Inflammatory macrophage (primary cell): ENCODE results near the gene SDE2.
"Not testable (repeated sequence)": the region's sequence is repeated elsewhere in the genome, so short reads cannot be mapped to it uniquely, and the experiment has no call there.

Experiments
- DNase-seq, 2 donors: peaks; one replicate each; pipeline ENCODE4 v3.0.0-alpha.2; 2020 to 2022

Gene SDE2

GRCh38 chr1:225974454-225974853 is 24.7 kb downstream of the SDE2 start:
- DNase-seq, result no peak

- no peak for DNase-seq
Observed at GRCh38 chr1:225973158-225973557, 26.0 kb downstream of the SDE2 start.

DNA sequence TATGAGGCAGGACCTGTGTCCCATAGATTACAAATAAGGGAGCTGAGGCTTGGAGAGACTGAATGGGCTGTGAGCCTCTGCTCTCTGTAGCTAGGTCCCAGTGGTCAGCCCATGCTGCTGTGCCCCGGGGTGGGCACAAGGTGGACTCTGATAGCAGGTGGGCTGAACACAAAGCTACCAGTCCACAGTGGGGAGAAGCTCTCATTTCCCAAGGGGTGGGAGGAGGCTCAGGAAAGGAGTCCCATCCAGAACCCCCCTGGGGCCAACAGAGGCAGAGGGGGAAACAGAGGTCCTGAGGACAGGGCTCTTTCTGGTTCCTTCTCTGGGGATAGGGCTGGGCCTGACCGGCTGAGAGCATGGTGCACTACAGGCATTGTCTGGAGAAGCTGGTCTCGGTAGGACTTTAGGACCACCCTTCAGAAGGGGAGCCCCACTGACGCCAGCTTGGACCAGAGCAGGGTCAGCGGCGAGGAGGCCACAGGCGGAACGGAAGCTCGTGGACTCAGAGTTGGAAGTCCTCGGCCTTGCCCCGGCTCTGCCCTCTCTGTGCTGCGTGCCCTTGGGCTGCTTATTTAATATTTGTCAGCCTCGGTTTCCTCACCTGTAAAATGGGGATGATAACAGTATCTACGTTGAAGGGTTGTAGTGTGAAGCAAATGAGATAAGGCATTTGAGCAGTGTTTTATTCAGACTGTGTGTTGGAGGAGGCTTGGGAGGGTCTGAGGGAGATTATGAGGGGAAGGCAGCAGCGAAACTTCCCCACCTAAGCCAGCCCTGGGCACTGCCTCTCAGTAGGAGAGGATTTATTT is 26.6 kb downstream of the SDE2 start:
- no peak for DNase-seq

GRCh38 chr1:225970592-225971157 is 28.5 kb downstream of the SDE2 start:
- DNase-seq, result not testable (repeated sequence)

GRCh38 chr1:225969751-225970150 is 29.4 kb downstream of the SDE2 start:
- DNase-seq, result not testable (repeated sequence)

DNA sequence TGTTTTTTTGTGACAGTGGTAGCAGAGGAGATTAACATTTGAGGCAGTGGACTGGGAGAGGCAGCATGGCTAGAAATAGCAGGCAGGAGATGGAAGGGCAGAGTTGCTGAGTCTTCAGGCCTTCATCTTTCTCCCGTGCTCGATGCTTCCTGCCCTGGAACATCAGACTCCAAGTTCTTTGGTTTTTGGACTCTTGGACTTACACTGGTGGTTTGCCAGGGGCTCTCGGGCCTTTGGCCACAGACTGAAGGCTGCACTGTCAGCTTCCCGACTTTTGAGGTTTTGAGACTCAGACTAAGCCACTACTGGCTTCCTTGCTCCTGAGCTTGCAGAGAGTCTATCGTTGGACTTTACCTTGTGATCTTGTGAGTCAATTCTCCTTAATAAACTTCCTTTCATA is 33.9 kb downstream of the SDE2 start:
- no peak for DNase-seq

- DNase-seq, result no peak
Observed at GRCh38 chr1:225963735-225964530, 35.2 kb downstream of the SDE2 start.

- DNase-seq, result peak; percentile 16 to 42
Observed at GRCh38 chr1:225962440-225962975, 36.6 kb downstream of the SDE2 start.

- DNase-seq, result no peak
Observed at GRCh38 chr1:225961659-225962439, 37.3 kb downstream of the SDE2 start.

DNA sequence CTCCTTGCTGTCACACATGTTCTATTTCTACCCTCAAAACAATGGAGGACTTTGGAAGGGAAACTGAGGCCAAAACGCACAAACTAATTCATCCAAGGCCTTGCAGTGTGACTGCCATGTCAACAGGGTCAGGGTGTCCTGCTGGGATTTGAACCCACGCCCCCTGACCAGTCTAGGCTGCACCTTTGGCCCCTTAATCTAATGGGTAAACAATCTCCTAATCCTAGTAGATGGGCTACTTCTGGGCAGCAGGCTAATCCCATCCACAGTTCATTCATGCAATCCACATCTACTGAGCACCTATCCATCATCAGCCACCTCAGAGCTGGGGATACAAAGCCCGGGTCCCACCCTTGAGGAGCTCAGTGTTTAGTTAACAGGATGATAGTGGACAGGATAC is 41.1 kb downstream of the SDE2 start:
- DNase-seq, result no peak

DNA sequence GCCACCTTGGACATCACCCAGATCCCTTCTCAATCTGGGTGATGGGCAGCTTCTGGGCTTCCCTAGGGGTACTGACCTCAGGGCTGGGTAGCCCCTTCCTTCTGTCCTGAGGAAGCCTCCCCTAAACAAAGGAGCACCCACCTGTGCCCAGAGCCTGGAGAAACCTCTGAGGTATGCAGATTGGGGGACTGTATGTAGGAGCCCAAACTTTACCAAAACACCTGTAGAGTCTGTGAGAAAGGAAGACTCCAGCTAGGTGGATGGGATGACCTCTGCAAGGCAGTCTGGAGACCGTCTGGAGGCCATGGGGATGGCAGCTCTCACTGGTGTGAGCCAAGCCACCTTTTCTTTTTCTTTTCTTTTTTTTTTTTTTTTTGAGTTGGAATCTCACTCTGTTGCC is 44.4 kb downstream of the SDE2 start:
- no peak for DNase-seq

DNA sequence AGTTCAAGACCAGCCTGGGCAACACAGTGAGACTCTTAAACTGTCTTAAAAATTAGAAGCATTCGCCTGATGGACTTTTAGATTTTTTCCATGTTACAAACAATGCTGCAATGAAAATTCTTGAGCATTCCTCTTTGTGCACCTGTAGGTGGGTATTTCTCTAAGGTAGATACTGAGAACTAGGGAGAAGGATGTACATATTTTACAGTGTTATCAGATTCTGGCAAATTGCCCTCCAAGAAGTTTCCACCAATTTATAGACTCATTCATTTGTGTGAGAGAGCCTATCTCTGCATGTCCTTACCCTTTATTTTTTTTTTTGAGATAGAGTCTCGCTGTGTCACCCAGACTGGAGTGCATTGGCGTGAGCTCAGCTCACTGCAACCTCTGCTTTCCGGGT is 45.8 kb downstream of the SDE2 start:
- DNase-seq, result no peak

- peak; percentile 24 to 28 for DNase-seq
Observed at GRCh38 chr1:225950905-225951497, 48.1 kb downstream of the SDE2 start.

- DNase-seq, result no peak
Observed at GRCh38 chr1:225949041-225949440, 50.1 kb downstream of the SDE2 start.

DNA sequence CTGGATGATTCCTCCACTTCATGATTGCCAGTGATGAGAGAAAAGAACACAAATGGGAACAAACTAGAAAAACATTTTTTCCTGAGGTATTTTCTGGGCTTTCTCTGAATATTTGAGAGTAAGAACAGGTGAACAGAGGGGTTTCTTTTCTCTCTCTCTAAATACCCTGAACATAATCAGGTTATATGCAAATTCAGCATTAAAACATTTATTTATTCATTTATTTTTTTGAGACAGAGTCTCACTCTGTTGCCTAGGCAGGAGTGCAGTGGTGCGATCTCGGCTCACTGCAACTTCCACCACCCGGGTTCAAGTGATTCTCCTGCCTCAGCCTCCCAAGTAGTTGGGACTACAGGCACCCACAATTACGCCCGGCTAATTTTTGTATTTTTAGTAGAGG is 52.3 kb downstream of the SDE2 start:
- no peak for DNase-seq

DNA sequence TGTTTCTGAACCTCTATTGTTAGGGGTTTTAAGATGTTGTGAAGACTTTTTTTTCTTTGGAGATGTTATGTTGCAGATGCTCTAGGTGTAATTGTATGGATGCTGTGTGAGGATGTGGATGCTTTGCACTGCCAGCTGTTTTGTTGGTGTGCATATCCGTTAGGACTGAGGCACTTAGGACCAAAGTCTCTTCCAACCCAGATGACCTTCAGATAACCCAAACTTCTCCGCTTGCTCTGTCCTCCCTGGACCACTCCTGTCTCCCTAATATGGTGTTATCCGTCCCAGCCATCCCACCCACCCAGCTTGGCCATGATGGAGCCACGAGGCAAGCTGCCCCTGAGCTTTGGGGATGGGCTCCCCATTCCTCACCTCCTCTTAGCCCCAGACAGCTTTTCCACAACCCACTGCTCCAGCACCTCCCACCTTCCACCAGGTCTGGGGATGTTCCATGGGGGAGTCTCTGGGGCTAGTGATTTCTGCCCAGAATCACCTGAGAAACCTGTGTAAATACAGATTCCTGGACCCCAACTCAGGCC is 53.0 kb downstream of the SDE2 start:
- DNase-seq, result no peak

GRCh38 chr1:225945564-225945963 is 53.6 kb downstream of the SDE2 start:
- DNase-seq, result no peak

DNA sequence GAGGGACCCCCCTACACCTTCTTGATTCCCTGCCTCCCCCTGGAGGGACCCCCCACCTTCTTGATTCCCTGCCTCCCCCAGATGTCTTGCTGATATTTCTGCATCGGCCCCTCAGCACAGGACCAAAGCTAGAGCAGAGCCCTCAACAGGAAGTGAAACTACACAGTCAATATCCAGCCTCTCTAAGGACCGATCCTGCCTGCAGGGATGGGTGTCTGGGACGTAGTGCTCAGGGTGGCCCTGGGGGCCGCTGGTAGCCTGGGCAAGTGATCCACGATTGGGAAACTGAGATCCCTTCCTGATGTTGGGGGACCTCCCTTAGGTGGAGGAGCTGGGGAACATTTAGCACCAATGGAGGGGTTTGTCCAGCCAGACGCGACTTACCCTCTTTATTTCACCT is 54.2 kb downstream of the SDE2 start:
- peak; percentile 49 to 53 for DNase-seq

DNA sequence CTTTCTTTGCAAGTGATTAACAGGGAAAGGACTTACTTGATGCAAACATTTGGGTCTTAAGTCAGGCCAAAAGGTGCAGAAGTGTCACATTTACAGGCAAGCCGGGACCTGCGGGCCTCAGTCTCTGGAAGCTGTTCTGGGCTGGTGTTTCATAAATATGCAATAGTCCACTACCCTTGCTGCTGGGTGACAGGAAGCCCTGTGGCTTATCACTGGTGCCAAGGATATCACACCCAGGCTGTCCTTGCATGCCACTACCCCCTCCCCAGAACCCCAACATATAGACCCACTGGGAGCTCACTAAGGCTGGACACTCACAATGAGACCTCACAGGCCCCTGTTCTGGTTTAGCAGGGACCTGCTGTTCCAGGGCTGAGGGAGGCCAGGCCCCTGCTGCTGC is 54.8 kb downstream of the SDE2 start:
- no peak for DNase-seq

- DNase-seq, result no peak
Observed at GRCh38 chr1:225943582-225943981, 55.6 kb downstream of the SDE2 start.

GRCh38 chr1:225942574-225942973 is 56.6 kb downstream of the SDE2 start:
- no peak for DNase-seq

DNA sequence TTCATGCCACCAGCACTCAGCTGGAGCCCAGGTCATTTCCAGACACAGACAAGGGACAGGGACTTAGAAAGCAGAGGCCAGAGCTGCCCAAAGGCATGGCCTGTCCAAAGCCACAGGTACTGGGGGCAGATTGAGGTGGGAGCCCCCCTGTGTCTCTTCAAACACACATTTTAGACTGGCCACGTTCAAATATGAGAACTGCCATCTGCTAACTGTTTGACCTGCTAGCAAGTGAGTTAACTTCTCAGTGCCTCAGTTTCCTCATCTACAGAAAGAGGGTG is 57.3 kb downstream of the SDE2 start:
- DNase-seq, result no peak
